Kasumi-1 (cell line): ENCODE measurements around the gene GINS2.

Source experiments
- DNase-seq, 2 experiments: peaks; one replicate each; lab custom pipeline; 2025; lab: John Stamatoyannopoulos, UW

Gene GINS2

GRCh38 chr16:85688586-85689284 is at the start of gene GINS2:
Gene GINS2 (minus strand): TSS chr16:85688954. CDS start chr16:85688898, 56 bp downstream.
- peak; percentile 78 to 86 for DNase-seq

GRCh38 chr16:85736921-85737320 is 48.2 kb upstream of the GINS2 start:
- DNase-seq = no peak

- DNase-seq = no peak
Observed at GRCh38 chr16:85735946-85736345, 47.2 kb upstream of the GINS2 start.

GRCh38 chr16:85735225-85735635 is 46.5 kb upstream of the GINS2 start:
- DNase-seq = no peak

GRCh38 chr16:85734311-85735017 is 45.7 kb upstream of the GINS2 start:
- no peak for DNase-seq

GRCh38 chr16:85733839-85734170 is 45.1 kb upstream of the GINS2 start:
- DNase-seq = peak in 1 of 2 experiments; percentile 31

- peak; percentile 53 to 75 for DNase-seq
Observed at GRCh38 chr16:85733155-85733838, 44.5 kb upstream of the GINS2 start.

GRCh38 chr16:85731179-85731578 is 42.4 kb upstream of the GINS2 start:
- no peak for DNase-seq

GRCh38 chr16:85730186-85730465 is 41.4 kb upstream of the GINS2 start:
- peak in 1 of 2 experiments; percentile 13 for DNase-seq

- no peak for DNase-seq
Observed at GRCh38 chr16:85729452-85730185, 40.9 kb upstream of the GINS2 start.

GRCh38 chr16:85728879-85729278 is 40.1 kb upstream of the GINS2 start:
- peak in 1 of 2 experiments; percentile 6 for DNase-seq

- DNase-seq = no peak
Observed at GRCh38 chr16:85724936-85725335, 36.2 kb upstream of the GINS2 start.

GRCh38 chr16:85724126-85724879 is 35.5 kb upstream of the GINS2 start:
- DNase-seq = no peak

GRCh38 chr16:85722128-85722893 is 33.6 kb upstream of the GINS2 start:
- no peak for DNase-seq

- no peak for DNase-seq
Observed at GRCh38 chr16:85720302-85720637, 31.5 kb upstream of the GINS2 start.

- no peak for DNase-seq
Observed at GRCh38 chr16:85719605-85720301, 31.0 kb upstream of the GINS2 start.

GRCh38 chr16:85718682-85719081 is 29.9 kb upstream of the GINS2 start:
- DNase-seq = no peak

- DNase-seq = no peak
Observed at GRCh38 chr16:85718153-85718477, 29.4 kb upstream of the GINS2 start.

- DNase-seq = peak; percentile 50 to 55
Observed at GRCh38 chr16:85717393-85718152, 28.8 kb upstream of the GINS2 start.

- no peak for DNase-seq
Observed at GRCh38 chr16:85716680-85717038, 27.9 kb upstream of the GINS2 start.
